Activated CD8-positive, alpha-beta memory T cell treated with anti-CD3 and anti-CD28 coated beads for 48 hours (primary cell): ENCODE results near the gene DNAH9.

Source experiments
- DNase-seq, 3 experiments: peaks; one replicate each; pipeline ENCODE4 v3.0.0-alpha.2; 2020; ENCODE audit warnings: low read depth in 2 of 3, low spot score in 2 of 3

DNAH9 gene

DNA sequence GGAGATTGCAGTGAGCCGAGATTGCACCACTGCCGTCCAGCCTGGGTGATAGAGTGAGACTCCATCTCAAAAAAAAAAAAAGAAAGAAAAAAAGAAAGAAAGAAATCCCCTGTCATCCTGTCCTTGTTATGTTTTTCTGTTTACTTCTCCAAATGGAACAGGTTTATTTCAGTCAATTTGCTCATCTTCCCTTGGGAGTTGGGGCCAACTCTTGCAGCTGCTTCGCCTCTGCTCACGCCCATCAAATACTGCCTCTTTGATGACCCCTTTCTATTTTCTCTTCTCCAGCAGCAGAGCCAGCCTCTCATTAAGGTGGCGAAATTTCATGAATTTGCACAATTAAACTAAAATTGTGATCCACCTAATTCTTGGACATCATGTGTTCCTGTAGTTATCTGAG, 225.6 kb downstream of the DNAH9 start:
- DNase-seq, result no peak

DNA sequence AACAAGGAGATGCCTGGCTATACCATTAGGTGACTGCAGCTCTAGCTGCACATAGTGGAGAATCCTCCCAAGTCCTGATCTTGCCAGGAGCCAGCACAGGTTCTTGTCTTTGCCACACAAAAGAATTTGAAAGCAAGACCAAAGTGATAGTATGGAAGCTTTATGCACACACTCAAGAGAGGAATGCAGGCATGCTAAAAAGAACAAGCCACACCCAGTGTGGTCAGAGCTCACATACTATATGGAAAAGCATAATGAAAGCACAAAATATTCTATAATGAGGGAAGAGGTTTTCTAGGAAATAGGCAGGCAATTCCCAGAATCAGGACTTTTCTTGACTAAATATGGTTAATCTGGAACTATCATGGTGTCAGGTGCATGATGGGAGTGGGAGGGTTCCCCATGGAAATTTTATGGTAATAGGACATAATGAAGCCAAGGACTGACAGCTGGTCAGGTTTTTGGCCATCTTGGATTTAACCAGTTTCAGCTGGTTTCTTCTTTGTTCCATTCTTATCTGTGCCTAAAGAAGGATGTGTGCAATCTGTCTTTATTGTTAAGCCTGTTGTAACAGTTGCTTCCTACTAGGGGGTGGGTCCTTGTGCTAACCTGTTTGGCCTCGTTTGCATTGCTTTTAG, 227.4 kb downstream of the DNAH9 start:
- no peak for DNase-seq

DNA sequence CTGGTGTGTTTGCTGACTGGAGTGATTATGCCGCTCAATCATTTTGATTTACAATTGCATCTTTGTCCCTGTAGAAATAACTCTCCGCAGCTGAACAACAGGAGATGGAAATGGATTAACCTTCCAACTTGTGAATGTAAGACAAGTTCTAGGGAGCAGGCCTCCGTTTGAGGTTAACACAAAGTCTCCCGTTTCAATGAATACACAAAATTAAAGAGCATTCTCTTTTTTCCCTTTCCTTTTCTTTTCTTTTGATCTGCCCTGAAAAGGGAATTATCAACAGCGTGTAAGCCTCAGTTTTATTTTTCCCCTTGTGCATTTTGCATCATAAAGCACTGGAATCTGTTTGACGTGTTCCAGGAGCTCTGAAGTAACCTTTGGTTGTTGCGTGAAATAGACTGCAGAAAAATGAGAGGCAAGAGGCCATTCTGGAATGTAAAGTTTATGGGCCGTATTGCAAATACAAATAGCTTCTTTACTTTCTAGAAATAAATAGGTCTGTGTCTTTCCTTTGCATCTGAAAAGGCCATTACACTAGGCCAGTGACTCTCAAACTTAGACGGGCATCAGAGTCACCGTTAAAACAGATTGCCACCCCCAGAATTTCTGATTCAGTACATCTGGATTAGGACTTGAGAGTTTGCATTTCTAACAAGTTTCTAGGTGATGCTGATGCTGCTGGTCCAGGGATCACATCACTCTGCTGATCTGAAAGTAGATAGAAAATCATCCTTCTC, 234.3 kb downstream of the DNAH9 start:
- DNase-seq, result no peak

DNA sequence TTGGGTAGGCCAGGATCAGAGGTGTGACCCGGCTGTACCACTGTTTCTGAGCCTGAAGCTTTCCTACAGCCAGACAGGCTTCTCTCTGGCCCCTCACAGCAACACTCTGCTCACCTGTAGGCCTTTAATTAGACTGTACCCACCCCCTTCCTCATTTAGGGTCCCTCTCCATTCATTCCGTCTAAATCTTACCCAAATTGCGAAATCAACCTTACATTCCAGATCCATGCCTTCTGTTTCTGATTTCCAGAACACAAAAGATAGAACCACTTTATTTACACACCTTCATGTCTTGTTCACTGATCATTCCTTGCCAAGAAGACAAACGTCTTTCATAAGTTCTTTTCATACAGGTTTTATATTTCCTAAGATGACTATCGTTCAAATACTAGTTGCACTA, 238.2 kb downstream of the DNAH9 start:
- DNase-seq, result no peak

DNA sequence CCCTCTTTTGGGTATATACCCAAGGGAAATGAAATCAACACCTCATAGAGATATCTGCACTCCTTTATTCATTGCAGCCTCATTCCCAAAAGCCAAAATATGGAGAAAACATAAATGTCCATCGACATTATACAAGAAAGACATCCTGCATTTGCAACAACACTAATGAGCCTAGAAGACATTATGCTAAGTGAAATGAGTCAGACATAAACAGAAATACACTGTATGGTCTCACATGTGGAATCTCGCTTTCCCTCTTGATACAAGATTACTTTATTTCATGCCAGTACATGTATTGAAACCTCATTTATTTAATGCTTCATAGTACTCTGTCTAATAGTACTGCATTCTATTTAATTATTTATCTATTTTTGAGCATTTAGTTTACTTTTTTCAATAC, 241.8 kb downstream of the DNAH9 start:
- no peak for DNase-seq

DNA sequence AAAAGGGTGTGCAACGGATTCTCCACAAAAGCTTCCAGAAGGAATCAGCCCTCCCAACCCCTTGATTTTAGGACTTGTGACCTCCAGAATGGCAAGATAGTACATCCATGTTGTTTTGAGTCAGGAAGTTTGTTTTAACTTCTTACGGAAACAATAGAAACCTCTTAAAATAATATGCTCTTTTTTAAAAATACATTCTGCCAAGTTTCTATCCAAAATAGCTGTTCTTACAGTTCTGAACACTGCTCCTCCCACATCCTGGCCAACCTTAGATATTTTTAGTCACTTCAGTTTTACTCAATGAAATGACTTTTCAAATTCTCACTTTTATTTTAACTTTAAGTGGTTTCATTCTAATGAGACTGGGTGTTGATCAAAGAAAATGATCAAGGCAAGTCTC, 242.6 kb downstream of the DNAH9 start:
- no peak for DNase-seq

DNA sequence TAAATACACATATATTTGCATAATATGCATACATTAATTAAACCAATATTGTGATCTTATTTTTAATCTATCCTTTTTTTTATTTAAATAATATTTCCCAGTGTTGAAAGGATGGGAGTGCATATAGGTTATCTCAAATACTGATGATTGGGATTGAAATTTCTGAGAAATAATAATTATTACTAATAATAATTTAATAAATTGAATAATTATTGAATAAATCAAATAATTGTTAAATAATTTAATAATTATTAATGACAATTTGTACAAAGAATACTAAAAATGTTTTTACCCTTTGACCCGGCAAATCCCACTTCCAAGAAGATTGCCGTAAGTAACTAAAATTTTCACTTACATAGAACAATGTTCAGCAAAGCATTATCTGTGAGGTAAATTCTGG, 250.1 kb downstream of the DNAH9 start:
- no peak for DNase-seq

DNA sequence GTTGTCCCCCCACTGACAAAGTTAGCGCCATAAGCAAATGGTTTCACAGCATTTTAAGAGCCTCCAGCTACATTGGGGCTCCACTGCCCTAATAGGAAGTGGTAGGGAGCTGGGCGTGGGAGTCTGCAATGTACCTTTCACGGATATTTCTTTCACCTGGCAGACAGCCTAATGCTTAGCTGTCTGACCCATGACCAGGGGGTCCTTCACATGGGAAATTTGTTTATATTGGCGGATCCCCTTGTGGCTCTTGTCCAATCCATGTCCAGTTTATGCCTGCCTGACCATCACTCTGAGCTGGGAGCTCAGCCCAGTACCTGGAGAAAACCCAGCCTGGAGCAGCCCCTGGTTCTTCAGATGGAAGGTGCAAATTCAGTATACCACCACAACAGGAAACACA, 254.0 kb downstream of the DNAH9 start:
- no peak for DNase-seq

DNA sequence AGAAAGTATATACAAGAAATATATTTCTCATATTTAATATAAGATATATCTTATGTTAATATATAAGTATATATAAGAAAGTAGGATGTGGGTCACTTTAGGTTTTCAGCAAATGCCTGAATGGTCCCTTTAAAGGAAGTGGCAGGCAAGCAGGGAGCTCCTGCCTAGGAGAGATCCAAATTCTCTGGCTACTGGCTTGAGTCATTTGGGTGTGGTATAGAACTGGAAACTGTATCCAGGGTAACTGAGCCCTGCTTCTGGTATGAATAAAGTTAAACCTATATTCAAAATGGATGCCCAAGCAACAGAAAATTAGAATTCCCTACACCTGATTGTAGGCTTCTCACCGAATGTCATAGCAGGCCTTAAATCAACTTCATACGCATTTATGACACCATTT, 254.6 kb downstream of the DNAH9 start:
- DNase-seq, result no peak

DNA sequence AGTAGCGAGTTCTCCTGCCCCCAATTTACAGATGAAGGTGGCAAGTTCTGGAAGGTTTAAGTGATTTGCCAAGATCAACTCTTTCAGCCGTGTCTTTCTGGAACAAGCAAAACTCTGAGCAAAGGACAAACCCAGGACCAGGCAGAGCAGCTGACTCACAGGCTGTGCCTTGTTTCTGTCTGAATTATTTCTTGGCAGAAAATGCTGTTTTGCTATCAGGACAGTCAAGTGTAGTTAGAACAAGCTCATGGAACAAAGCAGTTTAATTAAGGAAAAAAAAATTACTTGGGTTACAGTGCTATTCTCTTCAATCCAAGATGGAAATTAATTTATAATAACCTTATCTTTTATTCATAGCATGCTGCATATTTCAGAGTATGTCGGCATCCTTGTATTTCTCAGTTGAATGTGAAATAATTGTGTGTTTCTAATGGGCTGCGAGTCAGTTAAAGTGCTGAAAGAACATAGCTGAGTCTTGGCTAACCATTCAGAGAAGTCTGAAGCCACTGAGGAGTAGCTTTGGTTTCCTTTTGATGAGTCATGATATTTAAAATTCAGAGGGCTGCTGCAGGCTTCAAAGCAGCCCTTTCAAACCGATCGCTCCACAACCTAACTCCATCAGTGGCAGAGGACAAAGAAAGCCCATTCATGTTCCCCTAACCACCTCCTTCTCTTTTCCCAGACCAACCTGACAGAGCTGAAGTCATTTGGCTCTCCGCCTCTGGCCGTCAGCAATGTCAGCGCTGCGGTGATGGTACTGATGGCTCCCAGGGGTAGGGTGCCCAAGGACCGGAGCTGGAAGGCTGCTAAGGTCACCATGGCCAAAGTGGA, 255.3 kb downstream of the DNAH9 start:
- DNase-seq, result no peak

DNA sequence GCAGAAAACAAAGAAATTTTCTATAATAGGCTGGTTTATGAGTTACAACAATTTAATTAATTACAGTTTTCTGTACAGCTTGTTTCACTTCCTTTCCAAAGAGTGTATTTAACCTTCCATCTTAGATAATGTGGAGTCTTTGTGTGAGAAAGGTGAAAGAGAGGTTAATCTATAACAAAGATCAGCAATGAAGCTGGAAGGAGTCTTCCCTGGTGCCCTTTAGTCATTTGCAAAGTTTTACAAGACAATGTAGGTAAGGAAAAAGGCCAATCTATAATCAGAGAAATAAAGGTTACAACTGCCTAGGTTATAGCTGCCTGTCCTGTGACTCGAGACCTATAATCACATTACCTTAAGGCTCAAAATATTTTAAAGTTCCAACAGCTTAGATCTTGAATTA, 257.0 kb downstream of the DNAH9 start:
- no peak for DNase-seq

DNA sequence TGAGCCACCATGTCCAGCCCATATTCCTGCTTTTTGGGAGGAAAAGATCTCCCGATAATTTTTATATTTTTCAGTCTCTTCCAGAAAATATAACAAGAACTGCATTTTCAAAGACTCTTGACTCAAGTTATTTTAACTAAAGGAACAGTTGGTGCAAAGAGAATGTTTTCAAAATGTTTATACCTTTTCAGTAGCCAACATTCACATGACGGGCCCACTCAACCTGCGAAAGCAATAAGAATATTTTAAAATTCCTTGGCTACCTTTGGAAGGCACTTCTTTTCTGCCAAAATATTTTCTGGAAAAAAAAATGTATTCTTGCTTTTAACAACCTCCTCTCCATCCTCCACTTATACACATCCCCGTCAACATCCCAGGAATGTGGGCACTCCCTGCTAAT, 258.7 kb downstream of the DNAH9 start:
- no peak for DNase-seq

DNA sequence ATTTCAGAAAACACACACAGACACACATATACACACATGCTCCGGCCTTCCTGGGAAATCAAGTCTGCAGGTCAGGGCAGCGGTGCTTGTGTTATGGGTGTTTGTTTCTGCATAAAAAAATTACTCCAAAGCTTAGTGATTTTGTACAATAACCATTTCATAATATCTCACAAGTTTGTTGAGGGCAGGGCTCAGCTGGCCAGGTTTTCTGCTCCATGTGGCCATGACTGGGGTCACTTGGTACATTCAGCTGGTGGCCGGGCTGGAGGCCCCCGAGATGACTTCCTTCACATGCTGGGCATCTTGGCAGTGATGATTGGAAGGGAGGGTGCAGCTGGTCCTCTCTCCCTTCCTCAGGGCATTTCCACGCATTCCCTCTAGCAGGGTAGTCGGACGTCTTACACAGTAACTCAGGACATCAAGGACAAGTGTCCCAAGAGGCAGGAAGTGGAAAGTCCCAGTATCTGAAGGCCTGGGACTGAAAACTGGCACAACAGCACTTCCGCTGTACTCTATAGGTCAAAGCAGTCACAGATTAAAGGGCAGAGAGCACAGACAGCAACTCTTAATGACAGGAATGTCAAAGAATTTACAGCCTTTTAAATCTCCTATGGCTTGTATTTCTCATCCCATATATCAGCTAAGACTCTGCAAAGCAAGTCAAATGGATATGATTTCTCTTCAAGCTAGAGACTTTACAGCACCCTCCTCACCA, 271.6 kb downstream of the DNAH9 start:
- DNase-seq, result no peak

DNA sequence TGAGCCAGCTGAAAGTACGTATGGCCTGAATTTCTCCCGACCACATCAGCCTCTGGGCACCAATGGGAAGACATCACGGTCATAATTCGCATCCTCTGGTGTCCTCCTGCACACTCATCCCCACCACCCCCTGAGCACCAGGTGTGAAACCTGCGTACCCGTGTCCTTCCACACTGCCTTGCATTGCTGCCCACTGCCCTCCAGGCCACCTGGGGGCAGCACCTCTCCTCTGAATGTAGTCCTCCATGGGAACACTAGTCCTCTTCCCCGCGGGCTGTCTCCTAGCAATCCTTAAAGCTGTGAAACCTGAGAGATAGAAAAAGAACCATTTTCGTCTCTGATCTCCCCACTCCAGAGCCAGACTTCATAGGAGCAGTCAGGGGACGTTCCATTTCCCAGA, 273.5 kb downstream of the DNAH9 start:
- no peak for DNase-seq

DNA sequence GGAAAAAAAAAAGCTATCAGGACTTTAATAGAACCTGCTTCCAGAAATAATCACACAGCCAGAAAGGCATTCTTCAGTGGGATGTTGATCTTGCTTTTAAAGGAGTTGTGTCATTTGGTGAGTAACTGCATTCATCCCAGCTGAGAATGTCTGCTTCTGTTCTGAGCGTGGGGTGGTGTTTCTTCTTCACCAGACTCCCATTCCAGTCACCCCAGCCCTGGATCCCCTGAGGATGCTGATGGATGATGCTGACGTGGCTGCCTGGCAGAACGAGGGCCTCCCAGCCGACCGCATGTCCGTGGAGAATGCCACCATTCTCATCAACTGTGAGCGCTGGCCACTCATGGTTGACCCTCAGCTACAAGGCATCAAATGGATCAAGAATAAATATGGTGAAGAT, 276.5 kb downstream of the DNAH9 start:
- DNase-seq, result no peak

DNA sequence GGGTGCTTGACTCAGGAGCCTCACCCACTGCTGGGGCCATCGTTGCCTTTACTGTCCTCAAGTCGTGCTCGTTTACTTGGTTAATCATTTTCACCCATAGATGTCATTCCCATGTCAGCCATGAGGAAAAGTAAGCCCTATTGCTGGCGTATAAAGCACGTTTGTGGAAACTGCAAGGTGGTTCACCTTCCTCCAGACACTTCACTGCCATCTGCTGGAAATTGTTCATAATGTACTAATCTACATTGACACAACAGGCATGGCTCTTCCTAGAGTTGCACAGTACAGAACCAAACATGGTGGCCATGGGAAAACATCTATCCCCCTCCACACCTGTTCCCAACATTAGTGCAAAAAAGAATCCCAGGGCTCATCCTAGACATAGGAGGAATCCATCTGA, 282.4 kb downstream of the DNAH9 start:
- no peak for DNase-seq

DNA sequence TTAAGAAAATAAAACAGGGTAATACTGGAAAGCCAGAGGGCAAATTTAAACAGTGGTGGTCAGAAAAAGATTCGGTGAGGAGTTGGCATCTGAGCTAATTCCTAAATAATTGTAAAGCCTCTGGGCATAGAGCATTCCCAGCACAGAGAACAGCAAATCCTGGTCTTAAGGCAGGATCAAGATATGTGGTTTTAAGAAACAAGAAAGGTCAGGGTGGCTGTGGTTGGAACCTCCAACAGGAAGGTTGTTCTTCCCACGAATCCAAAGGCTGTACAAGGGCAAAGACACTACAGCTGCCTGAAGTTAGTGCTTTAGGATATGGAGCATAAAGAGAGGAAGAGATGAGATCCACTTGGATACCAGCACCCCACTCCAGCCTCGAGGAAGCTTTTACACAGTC, 284.4 kb downstream of the DNAH9 start:
- no peak for DNase-seq

DNA sequence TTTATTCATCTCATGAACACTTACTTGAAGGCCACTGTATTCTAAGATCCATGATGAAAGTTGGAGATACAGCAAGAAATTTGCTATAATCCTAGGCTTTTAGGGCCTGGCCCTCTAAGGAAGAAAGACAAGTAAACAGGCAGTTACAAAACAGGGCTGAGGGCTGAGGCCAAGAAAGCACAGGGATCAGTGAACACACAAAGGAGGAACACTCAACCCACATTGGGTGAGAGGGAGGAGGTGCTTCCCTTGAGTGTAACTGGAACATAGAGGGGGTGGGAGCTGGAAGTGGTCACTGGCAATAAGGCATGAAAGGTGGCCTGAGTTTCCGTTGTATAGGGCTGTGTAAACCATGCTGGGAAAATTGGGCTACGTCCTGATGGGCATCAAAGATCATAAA, 286.8 kb downstream of the DNAH9 start:
- no peak for DNase-seq

DNA sequence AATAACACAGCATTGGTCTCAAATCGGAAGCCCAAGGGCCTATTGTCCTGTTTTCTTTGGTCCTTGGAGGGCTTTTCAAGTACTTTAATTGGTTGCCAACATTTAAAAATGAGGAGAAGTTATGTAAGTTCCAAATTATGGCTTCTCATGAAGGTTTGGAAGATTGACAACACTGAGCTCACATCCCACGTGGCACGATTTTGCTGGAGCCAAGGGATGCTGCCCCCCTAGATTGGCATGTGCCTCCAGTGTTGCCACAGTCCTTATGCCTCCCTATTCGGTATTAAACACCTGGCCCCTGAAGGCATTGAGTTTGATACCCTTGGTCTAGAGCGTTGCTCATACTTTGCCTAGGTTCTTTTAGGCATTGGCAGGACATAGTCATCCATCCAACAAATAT, 291.0 kb downstream of the DNAH9 start:
- no peak for DNase-seq

DNA sequence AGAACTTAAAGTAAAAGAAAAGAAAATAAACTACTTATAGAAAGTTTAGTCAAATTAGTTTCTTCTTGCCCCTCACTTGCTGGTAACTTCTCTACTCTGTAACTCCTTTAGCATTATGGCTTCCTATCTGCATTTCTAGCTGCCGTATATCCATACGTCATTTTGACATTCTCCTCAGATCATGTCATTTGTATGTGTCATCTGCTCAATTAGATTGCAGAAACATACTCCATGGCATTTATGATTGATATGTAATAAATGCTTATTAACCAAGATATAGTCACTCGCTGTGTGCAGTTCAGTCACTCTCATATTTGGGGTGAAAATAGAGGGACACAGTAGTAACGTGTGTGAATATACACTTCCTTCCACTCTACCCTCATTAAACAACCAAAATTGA, 295.6 kb downstream of the DNAH9 start:
- DNase-seq, result no peak

DNA sequence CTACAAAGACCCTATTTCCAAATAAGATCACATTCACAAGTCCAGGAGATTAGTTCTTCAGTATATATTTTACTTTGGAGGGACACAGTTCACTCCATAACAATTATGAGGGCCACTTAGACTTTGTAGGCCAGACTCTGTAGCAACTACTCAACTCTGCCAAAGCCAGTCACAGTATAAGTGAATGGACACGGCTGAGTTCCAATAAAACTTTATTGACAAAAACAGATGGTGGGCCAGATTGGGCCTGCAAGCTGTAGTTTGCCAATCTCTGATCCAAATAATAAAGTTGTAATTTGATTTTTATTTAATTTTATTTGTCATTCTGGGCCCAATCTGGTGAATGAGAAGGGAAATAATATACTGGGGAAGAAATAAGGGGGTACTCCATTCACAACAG, 297.9 kb downstream of the DNAH9 start:
- no peak for DNase-seq
